Keratinocyte (primary cell): Measurements from ENCODE around the gene HIKESHI. TPM values are rescaled to one million over a fixed set of nuclear protein-coding genes. Genes with fewer than 3 reads are reported as not detected.

Experiments used
- DNase-seq: peaks from one replicate; pipeline ENCODE4 v3.0.0-alpha.2; 2011; ENCODE audit warnings: low read depth, missing footprints, low spot score
- FAIRE-seq: peaks from 2 replicates; lab custom pipeline; 2011; peaks lifted over from hg19 to GRCh38; lab: Jason Lieb, UNC
- H2AFZ ChIP-seq: 2 replicates; pipeline ENCODE4 v1.6.0; 2012; ENCODE audit warnings: low read length, control low read depth, inconsistent platforms; ENCODE audit not compliant: control insufficient read depth
- H3K27ac ChIP-seq: 2 replicates; pipeline ENCODE4 v1.5.1; 2011; ENCODE audit warnings: low read length; ENCODE audit not compliant: control insufficient read depth, insufficient read depth
- H3K27me3 ChIP-seq: 3 replicates; pipeline ENCODE4 v1.6.0; 2011; ENCODE audit warnings: low read length; ENCODE audit not compliant: control insufficient read depth, insufficient read depth; ENCODE audit errors: extremely low read depth
- H3K36me3 ChIP-seq, 2 experiments: 2 replicates in 1 of 2; 3 replicates in 1 of 2; pipeline ENCODE4 v1.5.1; 2011; ENCODE audit warnings: low read length in 2 of 2, mild to moderate bottlenecking in 1 of 2; ENCODE audit not compliant: control insufficient read depth in 2 of 2, insufficient read depth in 2 of 2; ENCODE audit errors: extremely low read depth in 1 of 2
- H3K4me1 ChIP-seq: 3 replicates; pipeline ENCODE4 v1.5.1; 2011; ENCODE audit warnings: low read length; ENCODE audit not compliant: control insufficient read depth, insufficient read depth; ENCODE audit errors: extremely low read depth
- H3K4me2 ChIP-seq: 3 replicates; pipeline ENCODE4 v1.6.0; 2011; ENCODE audit warnings: low read depth, low read length; ENCODE audit not compliant: control insufficient read depth, insufficient read depth; ENCODE audit errors: extremely low read depth
- H3K4me3 ChIP-seq, 3 experiments: fragments of 200-600 bp in 1 of 3; sonication (generic) in 1 of 3; 2 replicates in 2 of 3; 3 replicates in 1 of 3; pipeline ENCODE4 v1.5.1; 2011 to 2016; ENCODE audit warnings: low read length in 3 of 3, mild to moderate bottlenecking in 3 of 3, control low read depth in 2 of 3, inconsistent platforms in 1 of 3, low read depth in 1 of 3, mixed read lengths in 1 of 3, mixed run types in 1 of 3, moderate library complexity in 1 of 3; ENCODE audit not compliant: control insufficient read depth in 2 of 3, insufficient read depth in 2 of 3; ENCODE audit errors: extremely low read depth in 1 of 3
- H3K79me2 ChIP-seq: 2 replicates; pipeline ENCODE4 v1.6.0; 2012; ENCODE audit warnings: low read length; ENCODE audit not compliant: control insufficient read depth, insufficient read depth
- H3K9ac ChIP-seq: 3 replicates; pipeline ENCODE4 v1.6.0; 2011; ENCODE audit warnings: low read length; ENCODE audit not compliant: control insufficient read depth, insufficient read depth; ENCODE audit errors: extremely low read depth
- H3K9me1 ChIP-seq: 3 replicates; pipeline ENCODE4 v1.6.0; 2011; ENCODE audit warnings: low read length; ENCODE audit not compliant: control insufficient read depth, insufficient read depth; ENCODE audit errors: extremely low read depth
- H3K9me3 ChIP-seq: 2 replicates; pipeline ENCODE4 v1.5.1; 2012; ENCODE audit warnings: low read depth, low read length; ENCODE audit not compliant: control insufficient read depth
- H4K20me1 ChIP-seq: 3 replicates; pipeline ENCODE4 v1.6.0; 2011; ENCODE audit warnings: low read length; ENCODE audit not compliant: control insufficient read depth, insufficient read depth; ENCODE audit errors: extremely low read depth
- CTCF ChIP-seq, 3 experiments: IDR thresholded peaks in 1 of 3; conservative IDR thresholded peaks in 1 of 3; optimal IDR thresholded peaks in 1 of 3; 2 replicates in 2 of 3; 3 replicates in 1 of 3; pipeline versions ENCODE3 to v1.5.1; 2011; ENCODE audit warnings: low read length in 3 of 3, mild to moderate bottlenecking in 3 of 3, moderate library complexity in 2 of 3, control low read depth in 1 of 3, inconsistent platforms in 1 of 3; ENCODE audit not compliant: insufficient read depth in 2 of 3; ENCODE audit errors: extremely low read depth in 1 of 3
- EZH2 ChIP-seq: IDR thresholded peaks from one replicate; pipeline ENCODE4 v1.6.1; 2012; ENCODE audit warnings: inconsistent platforms, mild to moderate bottlenecking, low read length, moderate library complexity
- dilution Hi-C: fragments of 300-500 bp; cut with MboI; formaldehyde crosslinking; loops from one replicate; pipeline ENCODE4 v1.7.0; 2020; ENCODE audit warnings: low sequenced_read_pairs; ENCODE audit not compliant: extremely low pct_ligation_motif_present
- polyA plus RNA-seq, 5 experiments: library from polyadenylated mRNA; depleted of rRNA in 3 of 5; stranded (reverse) in 3 of 5; stranded (forward) in 1 of 5; unstranded in 1 of 5; fragments of >200 nt; gene quantifications; 1 replicate in 1 of 5; 2 replicates in 3 of 5; 3 replicates in 1 of 5; pipeline versions ENCODE4 v1.2.1 to v1.2.3, GENCODE V29; 2011 to 2012; ENCODE audit warnings: missing spikeins in 2 of 5, low read depth in 1 of 5, low replicate concordance in 1 of 5

Gene HIKESHI
- polyA plus RNA-seq, 1 donor (not counting 4 experiments of a cell fraction or from before 2014, with no cell fraction given), result 89.4 TPM

GRCh38 chr11:86358720-86359119, 56.7 kb downstream of the HIKESHI start:
- Histone ChIP-seq H3K9me3 (no peaks in the 10 kb centered on the region), H3K4me3 (no peak overlapping the region), H3K9me1 (no peaks in the 10 kb centered on the region), H3K36me3 (no peaks in the 10 kb centered on the region), H4K20me1 (no peaks in the 10 kb centered on the region), H3K27ac (no peak overlapping the region), H3K9ac (no peak overlapping the region), H3K4me2 (no peak overlapping the region), H3K4me1 (no peaks in the 10 kb centered on the region), H3K27me3 (no peaks in the 10 kb centered on the region), H2AFZ (no peak overlapping the region), H3K79me2 (no peaks in the 10 kb centered on the region)
- DNase-seq, result no peak
- dilution Hi-C loops, result no loop called here
- no peak for FAIRE-seq
- TF ChIP-seq CTCF (optimal IDR thresholded peaks at IDR 0.05 in 1 of 3, IDR thresholded peaks at IDR 0.05 in 1 of 3, conservative IDR thresholded peaks at IDR 0.05 in 1 of 3; ENCODE audit: extremely low read depth in 1 of 3, insufficient read depth in 2 of 3, low read length in 3 of 3) (no peak), EZH2 (no peak)

GRCh38 chr11:86360775-86361395, 58.8 kb downstream of the HIKESHI start:
- Histone ChIP-seq H3K79me2 (no peaks in the 10 kb centered on the region), H3K4me2 (no peak overlapping the region), H3K27ac (no peak overlapping the region), H3K4me1 (no peaks in the 10 kb centered on the region), H3K9ac (no peak overlapping the region), H4K20me1 (no peaks in the 10 kb centered on the region), H3K27me3 (no peaks in the 10 kb centered on the region), H3K9me1 (no peaks in the 10 kb centered on the region), H3K4me3 (no peak overlapping the region), H2AFZ (no peak overlapping the region), H3K9me3 (no peaks in the 10 kb centered on the region), H3K36me3 (no peaks in the 10 kb centered on the region)
- TF ChIP-seq EZH2 (no peak), CTCF (optimal IDR thresholded peaks at IDR 0.05 in 1 of 3, IDR thresholded peaks at IDR 0.05 in 1 of 3, conservative IDR thresholded peaks at IDR 0.05 in 1 of 3; ENCODE audit: extremely low read depth in 1 of 3, insufficient read depth in 2 of 3, low read length in 3 of 3) (peak in 2 of 3 experiments; percentile 37 to 41)
- dilution Hi-C loops, result no loop called here
- FAIRE-seq, result peak; percentile 53
- no peak for DNase-seq
